Measurements from ENCODE around the gene CRYBB1.

The CRYBB1 gene

GRCh38 chr22:26552466-26552865, 65.4 kb downstream of the CRYBB1 start:
- no peak for DNase-seq (ENCODE audit: low spot score)

GRCh38 chr22:26551568-26551967, 66.3 kb downstream of the CRYBB1 start:
- DNase-seq (ENCODE audit: low spot score) = no peak

GRCh38 chr22:26550498-26551033, 67.3 kb downstream of the CRYBB1 start:
- DNase-seq (ENCODE audit: low spot score) = peak; percentile 69

GRCh38 chr22:26549902-26550497, 67.8 kb downstream of the CRYBB1 start:
- no peak for DNase-seq (ENCODE audit: low spot score)

Measured in iPS-NIHi11 (cell line).